OCI-LY7 (cell line): Measurements from ENCODE around the gene PNRC1. TPM values are rescaled to one million over a fixed set of nuclear protein-coding genes. Genes with fewer than 3 reads are reported as not detected.
"Not testable (repeated sequence)": the region's sequence is repeated elsewhere in the genome, so short reads cannot be mapped to it uniquely, and the experiment has no call there.

ENCODE experiments used
- BruUV-seq: library from RNA; stranded (reverse); fragments of 400-500 nt; replicated peaks from 2 replicates; lab custom pipeline; 2021; lab: Mats Ljungman, UMichigan
- CTCF ChIA-PET: fragments of 300-600 bp; sonication (Branson Sonifier 250); formaldehyde crosslinking; loops from one replicate; lab custom pipeline; 2022; ENCODE audit warnings: antibody characterized with exemption; ENCODE audit not compliant: unreplicated experiment; lab: Charles Lee
- POLR2A ChIA-PET: fragments of 300-600 bp; sonication (Branson Sonifier 250); formaldehyde crosslinking; loops from one replicate; lab custom pipeline; 2022; ENCODE audit warnings: antibody characterized with exemption; lab: Charles Lee
- DNase-seq: peaks from one replicate; pipeline ENCODE4 v3.0.0-alpha.2; 2015; ENCODE audit warnings: low spot score
- H2AFZ ChIP-seq: fragments of 200-600 bp; sonication (generic), shearing (Covaris generic); 2 replicates; pipeline ENCODE4 v1.6.1; 2014; ENCODE audit warnings: mild to moderate bottlenecking, antibody characterized with exemption, low read length, moderate library complexity
- H3K27ac ChIP-seq: fragments of 200-600 bp; sonication (generic); 2 replicates; pipeline ENCODE4 v1.5.1; 2014; ENCODE audit warnings: mixed run types, low read depth, mild to moderate bottlenecking, moderate library complexity, low read length, inconsistent platforms; ENCODE audit not compliant: poor library complexity, severe bottlenecking
- H3K36me3 ChIP-seq: fragments of 200-600 bp; sonication (generic); 2 replicates; pipeline ENCODE4 v1.6.1; 2014; ENCODE audit warnings: mild to moderate bottlenecking, antibody characterized with exemption, low read length, moderate library complexity, mixed read lengths; ENCODE audit not compliant: insufficient read depth
- H3K4me1 ChIP-seq: fragments of 200-600 bp; sonication (generic); 2 replicates; pipeline ENCODE4 v1.5.1; 2014; ENCODE audit warnings: mild to moderate bottlenecking, low read length; ENCODE audit not compliant: insufficient read depth, poor library complexity, severe bottlenecking
- H3K4me2 ChIP-seq: fragments of 200-600 bp; sonication (generic); 2 replicates; pipeline ENCODE4 v1.6.1; 2014; ENCODE audit warnings: mild to moderate bottlenecking, low read length
- H3K4me3 ChIP-seq: fragments of 200-600 bp; sonication (generic); 2 replicates; pipeline ENCODE4 v1.5.1; 2014; ENCODE audit warnings: mild to moderate bottlenecking, low read depth, low read length; ENCODE audit not compliant: poor library complexity, severe bottlenecking
- H3K79me2 ChIP-seq: fragments of 200-600 bp; sonication (generic); 2 replicates; pipeline ENCODE4 v1.6.1; 2016; ENCODE audit warnings: low read depth, mild to moderate bottlenecking, low read length, moderate library complexity, mixed read lengths; ENCODE audit not compliant: insufficient read depth
- H3K9me2 ChIP-seq: fragments of 200-600 bp; sonication (generic); 2 replicates; pipeline ENCODE4 v1.6.1; 2016; ENCODE audit warnings: mild to moderate bottlenecking, low read length, mixed read lengths; ENCODE audit not compliant: insufficient read depth
- H3K9me3 ChIP-seq: fragments of 200-600 bp; sonication (generic); 2 replicates; pipeline ENCODE4 v1.6.1; 2014; ENCODE audit warnings: mild to moderate bottlenecking, mixed run types, low read length, mixed read lengths
- H4K20me1 ChIP-seq: fragments of 200-600 bp; sonication (generic); 2 replicates; pipeline ENCODE4 v1.6.1; 2014; ENCODE audit warnings: mild to moderate bottlenecking, antibody characterized with exemption, low read length, moderate library complexity, mixed read lengths; ENCODE audit not compliant: insufficient read depth
- EZH2phosphoT487 ChIP-seq: fragments of 200-600 bp; sonication (generic); IDR thresholded peaks from 2 replicates; pipeline ENCODE4 v1.6.1; 2018; ENCODE audit warnings: low read depth, borderline replicate concordance, mild to moderate bottlenecking, mixed run types, antibody characterized with exemption, low read length, moderate library complexity, mixed read lengths
- intact Hi-C: fragments of 100-400 bp; cut with micrococcal nuclease; formaldehyde crosslinking; loops from one replicate; pipeline ENCODE4 v1.10.0; 2022; ENCODE audit not compliant: unreplicated experiment
- total RNA-seq, 2 experiments: library from RNA; depleted of rRNA in 1 of 2; stranded (reverse); fragments of >200 nt in 1 of 2; shearing (Covaris generic) in 1 of 2; gene quantifications; 2 replicates each; pipeline ENCODE4 v1.2.3, GENCODE V29; 2014 to 2022
- TF ChIP-seq, protein P1 (sequence below): fragments of 200-600 bp; sonication (generic); conservative IDR thresholded peaks from 2 replicates; pipeline ENCODE4 v1.5.1; 2014; ENCODE audit warnings: mild to moderate bottlenecking, antibody characterized with exemption, low read length, moderate library complexity, mixed read lengths

Gene PNRC1
- total RNA-seq, 2 experiments from 2014 or later = 26.7 to 53.0 TPM

GRCh38 chr6:89066121-89066520 lies 14.4 kb upstream of the PNRC1 start:
- POLR2A ChIA-PET = interaction anchor here (1.7 kb wide), 1 partner anchor 13 kb away, joined by 4 read pairs; no protein-coding TSS in a partner anchor
- intact Hi-C loops, BruUV-seq, H3K27ac ChIP-seq, CTCF ChIA-PET, H3K79me2 ChIP-seq, H4K20me1 ChIP-seq, H3K36me3 ChIP-seq, DNase-seq, H3K4me3 ChIP-seq, H2AFZ ChIP-seq, H3K9me3 ChIP-seq, H3K9me2 ChIP-seq, H3K4me2 ChIP-seq, H3K4me1 ChIP-seq: not testable (repeated sequence)

- Histone ChIP-seq H3K79me2 (no peaks in the 10 kb centered on the region), H3K27ac (no peak overlapping the region), H2AFZ (0 out of 2 replicates have a peak overlapping the region, but pooled peaks have one; percentile 4), H4K20me1 (no peaks in the 10 kb centered on the region), H3K4me1 (no peaks in the 10 kb centered on the region), H3K36me3 (no peaks in the 10 kb centered on the region), H3K9me2 (no peaks in the 10 kb centered on the region), H3K4me2 (no peak overlapping the region), H3K4me3 (no peak overlapping the region), H3K9me3 (no peaks in the 10 kb centered on the region)
- no peak for DNase-seq
- POLR2A ChIA-PET = interaction anchor here (0.5 to 1.6 kb wide), 3 partner anchors 12 to 1883 kb away, joined by 3 to 5 read pairs (median 4); no protein-coding TSS in a partner anchor
- CTCF ChIA-PET = no interaction called here
- TF ChIP-seq EZH2phosphoT487 = no peak
- TF ChIP-seq, protein P1, sequence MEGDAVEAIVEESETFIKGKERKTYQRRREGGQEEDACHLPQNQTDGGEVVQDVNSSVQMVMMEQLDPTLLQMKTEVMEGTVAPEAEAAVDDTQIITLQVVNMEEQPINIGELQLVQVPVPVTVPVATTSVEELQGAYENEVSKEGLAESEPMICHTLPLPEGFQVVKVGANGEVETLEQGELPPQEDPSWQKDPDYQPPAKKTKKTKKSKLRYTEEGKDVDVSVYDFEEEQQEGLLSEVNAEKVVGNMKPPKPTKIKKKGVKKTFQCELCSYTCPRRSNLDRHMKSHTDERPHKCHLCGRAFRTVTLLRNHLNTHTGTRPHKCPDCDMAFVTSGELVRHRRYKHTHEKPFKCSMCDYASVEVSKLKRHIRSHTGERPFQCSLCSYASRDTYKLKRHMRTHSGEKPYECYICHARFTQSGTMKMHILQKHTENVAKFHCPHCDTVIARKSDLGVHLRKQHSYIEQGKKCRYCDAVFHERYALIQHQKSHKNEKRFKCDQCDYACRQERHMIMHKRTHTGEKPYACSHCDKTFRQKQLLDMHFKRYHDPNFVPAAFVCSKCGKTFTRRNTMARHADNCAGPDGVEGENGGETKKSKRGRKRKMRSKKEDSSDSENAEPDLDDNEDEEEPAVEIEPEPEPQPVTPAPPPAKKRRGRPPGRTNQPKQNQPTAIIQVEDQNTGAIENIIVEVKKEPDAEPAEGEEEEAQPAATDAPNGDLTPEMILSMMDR = no peak
- intact Hi-C loops = no loop called here
- no TSS peak for BruUV-seq
Measured at GRCh38 chr6:89066940-89067646, 13.5 kb upstream of the PNRC1 start.

DNA sequence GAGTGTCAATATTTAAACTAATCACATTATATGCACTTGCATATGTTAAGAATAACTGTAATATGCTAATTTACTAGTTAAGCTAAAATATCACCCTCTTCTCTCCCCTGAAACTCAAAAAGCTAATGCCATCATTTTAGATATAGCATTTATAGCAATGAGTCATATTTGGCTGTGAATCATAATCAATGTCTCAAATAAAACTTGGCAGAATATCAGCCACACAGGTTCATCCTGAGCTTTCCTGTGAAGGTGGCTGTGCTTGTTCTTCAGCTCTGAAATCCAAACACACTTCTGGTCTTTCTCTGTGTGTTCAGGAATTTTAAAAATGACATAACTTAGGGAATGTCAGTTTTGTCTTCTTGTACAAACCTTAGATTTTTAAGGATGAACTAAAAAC lies 12.8 kb upstream of the PNRC1 start:
- Histone ChIP-seq H4K20me1 (no peaks in the 10 kb centered on the region), H3K4me2 (no peak overlapping the region), H2AFZ (no peak overlapping the region), H3K36me3 (no peaks in the 10 kb centered on the region), H3K27ac (no peak overlapping the region), H3K79me2 (no peaks in the 10 kb centered on the region), H3K9me3 (no peaks in the 10 kb centered on the region), H3K9me2 (no peaks in the 10 kb centered on the region), H3K4me3 (no peak overlapping the region), H3K4me1 (no peaks in the 10 kb centered on the region)
- intact Hi-C loops = no loop called here
- DNase-seq = no peak
- ChIA-PET CTCF (no interaction called here), POLR2A (interaction anchor here (0.5 to 1.6 kb wide), 3 partner anchors 10 to 85 kb away, joined by 3 to 5 read pairs (median 4); no protein-coding TSS in a partner anchor)
- TF ChIP-seq, protein P1 = no peak
- TF ChIP-seq EZH2phosphoT487 = no peak
- no TSS peak for BruUV-seq
